B cell (primary cell): ENCODE results near the gene LAYN. TPM values are rescaled to one million over a fixed set of nuclear protein-coding genes. Genes with fewer than 3 reads are reported as not detected.

Experiments used
- ATAC-seq: fragments of 200-7000 bp; cut with Tn5 transposase; one replicate; pipeline ENCODE4 v1.10.0; 2021; ENCODE audit warnings: low read depth, mild to moderate bottlenecking, moderate number of reproducible peaks, moderate library complexity
- CTCF ChIA-PET: fragments of 350-600 bp; sonication (Branson Sonifier 250); formaldehyde crosslinking; loops from one replicate; lab custom pipeline; 2021; ENCODE audit warnings: antibody characterized with exemption, inconsistent platforms; lab: Charles Lee
- POLR2A ChIA-PET: fragments of 350-600 bp; sonication (Branson Sonifier 250); formaldehyde crosslinking; loops from one replicate; lab custom pipeline; 2021; ENCODE audit warnings: antibody characterized with exemption; lab: Charles Lee
- DNase-seq: peaks from one replicate; pipeline ENCODE4 v3.0.0; 2013
- H2AFZ ChIP-seq: 2 replicates; pipeline ENCODE4 v1.6.1; 2012; ENCODE audit warnings: mild to moderate bottlenecking, low read depth, low read length; ENCODE audit not compliant: insufficient read depth, poor library complexity, severe bottlenecking
- H3K27ac ChIP-seq, 2 donors: 1 replicate in 1 of 2; 2 replicates in 1 of 2; pipeline ENCODE4 v1.5.1; 2012 to 2013; ENCODE audit warnings: low read length in 2 of 2, mild to moderate bottlenecking in 2 of 2, moderate library complexity in 1 of 2
- H3K27me3 ChIP-seq, 4 experiments: fragments of 200-600 bp in 1 of 4; sonication (generic) in 1 of 4; replicated peaks in 1 of 4; 1 replicate in 2 of 4; 2 replicates in 2 of 4; pipeline versions ENCODE4 v1.6.1 to v1.7.0; 2013 to 2016; ENCODE audit warnings: low read length in 3 of 4, mild to moderate bottlenecking in 2 of 4, mixed read lengths in 1 of 4, moderate library complexity in 1 of 4; ENCODE audit not compliant: insufficient read depth in 4 of 4, control insufficient read depth in 3 of 4; ENCODE audit errors: control extremely low read depth in 1 of 4
- H3K36me3 ChIP-seq, 2 experiments: replicated peaks in 1 of 2; 1 replicate in 1 of 2; 2 replicates in 1 of 2; pipeline versions ENCODE4 v1.6.1 to v1.7.1; 2013; ENCODE audit warnings: low read length in 1 of 2; ENCODE audit not compliant: insufficient read depth in 2 of 2, control insufficient read depth in 1 of 2; ENCODE audit errors: control extremely low read depth in 1 of 2, extremely low read depth in 1 of 2
- H3K4me1 ChIP-seq, 2 donors: fragments of 200-600 bp in 1 of 2; sonication (generic) in 1 of 2; 1 replicate in 1 of 2; 2 replicates in 1 of 2; pipeline versions ENCODE4 v1.5.1 to v1.6.1; 2013 to 2017; ENCODE audit warnings: low read length in 2 of 2; ENCODE audit not compliant: control insufficient read depth in 2 of 2, insufficient read depth in 2 of 2
- H3K4me2 ChIP-seq: replicated peaks from 2 replicates; pipeline ENCODE3; 2012; ENCODE audit warnings: mild to moderate bottlenecking, low read depth, low read length; ENCODE audit not compliant: poor library complexity, severe bottlenecking
- H3K4me3 ChIP-seq, 5 experiments: fragments of 200-600 bp in 1 of 5; sonication (generic) in 1 of 5; 1 replicate in 3 of 5; 2 replicates in 2 of 5; pipeline versions ENCODE4 v1.5.1 to v1.7.0; 2011 to 2016; ENCODE audit warnings: low read length in 4 of 5, mild to moderate bottlenecking in 4 of 5, low read depth in 2 of 5, control low read depth in 1 of 5, moderate library complexity in 1 of 5; ENCODE audit not compliant: insufficient read depth in 1 of 5; ENCODE audit errors: control extremely low read depth in 1 of 5, extremely low read depth in 1 of 5
- H3K79me2 ChIP-seq: fragments of 200-600 bp; sonication (generic); one replicate; pipeline ENCODE4 v1.6.0; 2016; ENCODE audit warnings: low read length; ENCODE audit not compliant: control insufficient read depth, insufficient read depth
- H3K9ac ChIP-seq: fragments of 200-600 bp; sonication (generic); 2 replicates; pipeline ENCODE4 v1.6.1; 2017; ENCODE audit warnings: mild to moderate bottlenecking, low read length, moderate library complexity
- H3K9me3 ChIP-seq, 3 donors: one replicate each; pipeline versions ENCODE4 v1.6.1 to v1.7.1; 2013; ENCODE audit warnings: low read length in 2 of 3; ENCODE audit not compliant: control insufficient read depth in 2 of 3, insufficient read depth in 1 of 3; ENCODE audit errors: control extremely low read depth in 1 of 3
- H4K20me1 ChIP-seq: 2 replicates; pipeline ENCODE4 v1.6.0; 2012; ENCODE audit warnings: mild to moderate bottlenecking, low read length; ENCODE audit not compliant: insufficient read depth, control insufficient read depth, poor library complexity, severe bottlenecking
- H3K27ac Mint-ChIP-seq: one replicate; pipeline ENCODE4 v1.8.0; 2021; ENCODE audit warnings: mixed read lengths
- H3K27me3 Mint-ChIP-seq: one replicate; pipeline ENCODE4 v1.8.0; 2021; ENCODE audit warnings: mixed read lengths
- H3K4me1 Mint-ChIP-seq: one replicate; pipeline ENCODE4 v1.8.0; 2021; ENCODE audit warnings: mixed read lengths
- H3K4me3 Mint-ChIP-seq: one replicate; pipeline ENCODE4 v1.8.0; 2021; ENCODE audit warnings: mixed read lengths
- H3K9me3 Mint-ChIP-seq: one replicate; pipeline ENCODE4 v1.8.0; 2022; ENCODE audit warnings: mixed read lengths; ENCODE audit not compliant: insufficient read depth
- CTCF ChIP-seq: fragments of 200-600 bp; IDR thresholded peaks from one replicate; pipeline ENCODE4 v1.8.0; 2022; ENCODE audit warnings: antibody characterized with exemption, mild to moderate bottlenecking
- EZH2 ChIP-seq: IDR thresholded peaks from 2 replicates; pipeline ENCODE4 v1.6.1; 2012; ENCODE audit warnings: borderline replicate concordance, low read depth, mild to moderate bottlenecking, moderate library complexity, low read length; ENCODE audit not compliant: insufficient read depth, poor library complexity, severe bottlenecking
- WGBS: methylation state at CpG from one replicate; pipeline ENCODE4 v1.1.5; 2013; ENCODE audit warnings: missing lambda C conversion rate; ENCODE audit not compliant: insufficient coverage; 5-methylcytosine and 5-hydroxymethylcytosine counted together
- intact Hi-C: fragments of 100-400 bp; cut with micrococcal nuclease; formaldehyde crosslinking; loops from one replicate; pipeline ENCODE4 v1.10.0; 2022
- polyA plus RNA-seq: library from polyadenylated mRNA; depleted of rRNA; stranded (reverse); fragments of >200 nt; gene quantifications from 2 replicates; pipeline ENCODE4 v1.2.3, GENCODE V29; 2012
- total RNA-seq, 2 donors: library from RNA; stranded (reverse); fragments of 120-200 nt in 1 of 2; gene quantifications; 1 replicate in 1 of 2; 2 replicates in 1 of 2; pipeline versions ENCODE4 v1.2.3 to v1.2.4, GENCODE V29; 2013 to 2022

The LAYN gene
- total and polyA plus RNA-seq, 2 donors (not counting 1 experiment from before 2014, with no cell fraction given): not detected

- ChIA-PET POLR2A (no interaction called here), CTCF (interaction anchor here (2.0 to 2.5 kb wide), 2 partner anchors 205 to 270 kb away, joined by 7 to 11 read pairs; no protein-coding TSS in a partner anchor)
- ATAC-seq (no peak), DNase-seq (no peak)
- intact Hi-C loops: no loop called here
- TF ChIP-seq CTCF (no peak), EZH2 (no peak)
- peaks cover 0 to 4% (median 0%) of the 10 kb centered on the region in 4 experiments for H3K27me3 ChIP-seq
- H3K9me3 ChIP-seq: no peaks in the 10 kb centered on the region
- no peak overlapping the region for H3K9ac ChIP-seq
- H3K79me2 ChIP-seq: no peaks in the 10 kb centered on the region
- no peak overlapping the region for H2AFZ ChIP-seq
- H4K20me1 ChIP-seq: no peaks in the 10 kb centered on the region
- 76% methylated on average over 4 of the region's 6 CpGs for WGBS
- H3K9me3 Mint-ChIP-seq: no peaks in the 10 kb centered on the region
- H3K4me1 Mint-ChIP-seq: peaks cover 7% of the 10 kb centered on the region
- H3K4me3 Mint-ChIP-seq: no peak overlapping the region
- no peak overlapping the region for H3K27ac Mint-ChIP-seq
- no peak overlapping the region for H3K4me2 ChIP-seq
- H3K27me3 Mint-ChIP-seq: peaks cover 14% of the 10 kb centered on the region
- no peak overlapping the region for H3K4me3 ChIP-seq
- H3K36me3 ChIP-seq: no peaks in the 10 kb centered on the region
- no peaks in the 10 kb centered on the region for H3K4me1 ChIP-seq
- H3K27ac ChIP-seq: no peak overlapping the region
Measured at GRCh38 chr11:111571829-111572501, 31.4 kb downstream of the LAYN start.

GRCh38 chr11:111572581-111572980 is 32.1 kb downstream of the LAYN start:
- Histone ChIP-seq H3K27me3 (peaks cover 0 to 4% (median 0%) of the 10 kb centered on the region in 4 experiments), H3K27ac (no peak overlapping the region), H3K36me3 (no peaks in the 10 kb centered on the region), H3K4me3 (no peak overlapping the region), H3K79me2 (no peaks in the 10 kb centered on the region), H3K4me2 (no peak overlapping the region), H3K9me3 (no peaks in the 10 kb centered on the region), H3K9ac (no peak overlapping the region), H3K4me1 (no peaks in the 10 kb centered on the region), H4K20me1 (no peaks in the 10 kb centered on the region), H2AFZ (no peak overlapping the region)
- ChIA-PET CTCF (interaction anchor here (2.0 to 2.5 kb wide), 2 partner anchors 205 to 269 kb away, joined by 7 to 11 read pairs; no protein-coding TSS in a partner anchor), POLR2A (no interaction called here)
- no peak overlapping the region for H3K27ac Mint-ChIP-seq
- no peaks in the 10 kb centered on the region for H3K9me3 Mint-ChIP-seq
- DNase-seq (no peak), ATAC-seq (no peak)
- peaks cover 7% of the 10 kb centered on the region for H3K4me1 Mint-ChIP-seq
- 100% methylated on average over 3 of the region's 3 CpGs for WGBS
- peaks cover 14% of the 10 kb centered on the region for H3K27me3 Mint-ChIP-seq
- intact Hi-C loops: no loop called here
- H3K4me3 Mint-ChIP-seq: no peak overlapping the region
- no peak for TF ChIP-seq EZH2
- no peak for TF ChIP-seq CTCF
